ENCODE measurements around the gene WNT4.

DNA sequence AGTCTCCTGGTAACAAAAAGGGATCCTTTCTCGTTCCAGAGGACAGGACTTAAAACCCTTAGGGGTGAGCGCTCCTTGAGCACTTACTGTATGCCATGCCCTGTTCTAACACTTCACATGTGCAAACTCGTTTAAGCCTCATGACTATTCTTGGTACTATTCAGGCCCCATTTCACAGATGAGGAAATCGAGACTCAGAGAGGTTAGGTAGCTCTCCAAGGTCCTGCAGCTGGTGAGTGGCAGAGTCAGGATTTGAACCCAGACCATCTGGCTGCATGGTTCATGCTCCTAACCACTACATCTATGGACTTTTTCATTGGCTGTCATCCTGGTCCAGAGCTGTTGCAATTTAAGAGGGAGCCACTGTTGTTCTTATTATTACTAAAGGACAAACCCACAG is 46.7 kb upstream of the WNT4 start:
- no peak for TF ChIP-seq EZH2phosphoT487 (IDR thresholded peaks at IDR 0.05; ENCODE audit: borderline replicate concordance, low read length)
- TF ChIP-seq, protein P1, sequence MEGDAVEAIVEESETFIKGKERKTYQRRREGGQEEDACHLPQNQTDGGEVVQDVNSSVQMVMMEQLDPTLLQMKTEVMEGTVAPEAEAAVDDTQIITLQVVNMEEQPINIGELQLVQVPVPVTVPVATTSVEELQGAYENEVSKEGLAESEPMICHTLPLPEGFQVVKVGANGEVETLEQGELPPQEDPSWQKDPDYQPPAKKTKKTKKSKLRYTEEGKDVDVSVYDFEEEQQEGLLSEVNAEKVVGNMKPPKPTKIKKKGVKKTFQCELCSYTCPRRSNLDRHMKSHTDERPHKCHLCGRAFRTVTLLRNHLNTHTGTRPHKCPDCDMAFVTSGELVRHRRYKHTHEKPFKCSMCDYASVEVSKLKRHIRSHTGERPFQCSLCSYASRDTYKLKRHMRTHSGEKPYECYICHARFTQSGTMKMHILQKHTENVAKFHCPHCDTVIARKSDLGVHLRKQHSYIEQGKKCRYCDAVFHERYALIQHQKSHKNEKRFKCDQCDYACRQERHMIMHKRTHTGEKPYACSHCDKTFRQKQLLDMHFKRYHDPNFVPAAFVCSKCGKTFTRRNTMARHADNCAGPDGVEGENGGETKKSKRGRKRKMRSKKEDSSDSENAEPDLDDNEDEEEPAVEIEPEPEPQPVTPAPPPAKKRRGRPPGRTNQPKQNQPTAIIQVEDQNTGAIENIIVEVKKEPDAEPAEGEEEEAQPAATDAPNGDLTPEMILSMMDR (IDR thresholded peaks at IDR 0.05; ENCODE audit: low read depth, low read length, poor library complexity, severe bottlenecking) = no peak

Measured in DOHH2 (cell line).